ENCODE data around the gene OR2D2. TPM values are rescaled to one million over a fixed set of nuclear protein-coding genes. Genes with fewer than 3 reads are reported as not detected.
"Not testable (repeated sequence)": the region's sequence is repeated elsewhere in the genome, so short reads cannot be mapped to it uniquely, and the experiment has no call there.

Gene OR2D2
- total RNA-seq, 4 donors from 2014 or later, result 1.1 TPM; not detected in 3

- no peak for DNase-seq (ENCODE audit: low spot score)
- ATAC-seq (ENCODE audit: low FRiP score), result no peak
- TF ChIP-seq, protein P1, sequence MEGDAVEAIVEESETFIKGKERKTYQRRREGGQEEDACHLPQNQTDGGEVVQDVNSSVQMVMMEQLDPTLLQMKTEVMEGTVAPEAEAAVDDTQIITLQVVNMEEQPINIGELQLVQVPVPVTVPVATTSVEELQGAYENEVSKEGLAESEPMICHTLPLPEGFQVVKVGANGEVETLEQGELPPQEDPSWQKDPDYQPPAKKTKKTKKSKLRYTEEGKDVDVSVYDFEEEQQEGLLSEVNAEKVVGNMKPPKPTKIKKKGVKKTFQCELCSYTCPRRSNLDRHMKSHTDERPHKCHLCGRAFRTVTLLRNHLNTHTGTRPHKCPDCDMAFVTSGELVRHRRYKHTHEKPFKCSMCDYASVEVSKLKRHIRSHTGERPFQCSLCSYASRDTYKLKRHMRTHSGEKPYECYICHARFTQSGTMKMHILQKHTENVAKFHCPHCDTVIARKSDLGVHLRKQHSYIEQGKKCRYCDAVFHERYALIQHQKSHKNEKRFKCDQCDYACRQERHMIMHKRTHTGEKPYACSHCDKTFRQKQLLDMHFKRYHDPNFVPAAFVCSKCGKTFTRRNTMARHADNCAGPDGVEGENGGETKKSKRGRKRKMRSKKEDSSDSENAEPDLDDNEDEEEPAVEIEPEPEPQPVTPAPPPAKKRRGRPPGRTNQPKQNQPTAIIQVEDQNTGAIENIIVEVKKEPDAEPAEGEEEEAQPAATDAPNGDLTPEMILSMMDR (IDR thresholded peaks at IDR 0.05), result no peak
Measured at GRCh38 chr11:6862961-6863360, 29.3 kb downstream of the OR2D2 start, which contains the start of gene OR10A2. Gene OR10A2, plus strand, starts transcription at chr11:6863057. Its CDS starts 6,698 bp downstream, at chr11:6869755.

DNA sequence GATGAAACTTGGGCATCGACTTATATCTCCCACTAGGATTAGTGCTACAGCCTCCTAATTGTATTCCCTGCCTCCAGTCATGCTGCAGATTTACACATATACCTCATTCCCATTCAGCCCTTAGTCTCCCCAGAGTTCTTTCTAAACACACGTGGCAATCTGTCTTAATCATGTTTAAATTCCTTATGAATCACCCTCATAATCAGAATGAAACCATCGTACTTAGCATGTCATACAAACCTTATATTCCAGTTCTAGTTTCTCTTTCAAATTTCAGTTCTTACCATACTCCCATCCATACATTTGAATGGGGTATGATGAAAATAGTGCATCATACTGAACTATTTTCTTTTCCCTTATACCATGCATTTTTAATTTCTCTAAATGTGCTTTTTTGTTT, 35.4 kb downstream of the OR2D2 start:
- TF ChIP-seq, protein P1 (IDR thresholded peaks at IDR 0.05), result no peak
- DNase-seq (ENCODE audit: low spot score) (no peak), ATAC-seq (ENCODE audit: low FRiP score) (no peak)

- no peak for DNase-seq (ENCODE audit: low spot score)
- TF ChIP-seq, protein P1 (IDR thresholded peaks at IDR 0.05), result no peak
- ATAC-seq (ENCODE audit: low FRiP score), result no peak
Measured at GRCh38 chr11:6855971-6856541, 36.2 kb downstream of the OR2D2 start.

DNA sequence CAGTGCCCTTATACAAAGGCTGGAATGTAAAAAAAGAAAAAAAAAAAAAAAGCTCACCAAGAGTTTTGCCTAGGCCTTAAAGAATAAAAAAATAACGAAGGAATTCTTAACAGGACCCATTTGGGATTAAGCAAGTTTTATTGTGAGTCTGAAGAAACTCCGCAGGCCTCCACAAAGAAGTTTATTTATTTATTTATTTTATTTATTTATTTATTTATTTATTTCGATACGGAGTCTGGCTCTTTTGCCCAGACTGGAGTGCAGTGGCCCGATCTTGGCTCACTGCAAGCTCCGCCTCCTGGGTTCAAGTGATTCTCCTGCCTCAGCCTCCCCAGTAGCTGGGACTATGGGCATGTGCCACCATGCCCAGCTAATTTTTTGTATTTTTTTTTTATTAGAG, 37.5 kb downstream of the OR2D2 start:
- not testable (repeated sequence) for DNase-seq (ENCODE audit: low spot score); ATAC-seq (ENCODE audit: low FRiP score)

DNA sequence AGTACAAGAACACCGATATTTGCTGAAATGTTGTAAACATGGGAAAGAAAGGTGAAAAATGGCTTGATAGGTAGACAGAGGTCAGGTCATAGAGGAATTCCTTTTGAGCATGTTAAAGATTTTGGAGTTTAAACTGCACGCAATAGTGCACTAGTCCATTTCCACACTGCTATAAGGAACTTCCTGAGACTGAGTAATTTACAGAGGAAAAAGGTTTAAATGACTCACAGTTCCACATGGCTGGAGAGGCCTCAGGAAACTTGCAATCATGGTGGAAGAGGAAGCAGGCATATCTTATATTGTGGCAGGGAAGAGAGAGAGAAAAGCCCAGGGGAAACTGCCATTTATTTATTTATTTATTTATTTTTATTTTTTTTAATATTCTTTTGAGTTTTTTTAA, 41.8 kb downstream of the OR2D2 start:
- DNase-seq (ENCODE audit: low spot score) (no peak), ATAC-seq (ENCODE audit: low FRiP score) (no peak)
- TF ChIP-seq, protein P1 (IDR thresholded peaks at IDR 0.05), result no peak

DNA sequence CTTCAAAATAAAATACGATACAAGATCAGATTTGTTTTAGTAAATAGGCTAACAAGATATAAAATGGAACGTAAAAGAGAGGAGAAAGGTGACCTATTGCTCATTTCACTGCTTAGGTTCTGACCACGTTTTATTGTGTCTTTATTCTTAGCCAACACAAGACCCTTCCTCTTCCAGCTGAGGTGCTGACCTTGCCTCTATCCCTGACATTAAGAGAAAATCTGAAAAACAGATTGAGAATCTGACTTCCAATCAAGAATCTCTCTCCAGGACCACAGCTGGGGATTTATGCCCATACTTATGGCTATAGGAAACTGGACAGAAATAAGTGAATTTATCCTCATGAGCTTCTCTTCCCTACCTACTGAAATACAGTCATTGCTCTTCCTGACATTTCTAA, 46.9 kb downstream of the OR2D2 start, which contains the start of gene OR10A5:
Gene OR10A5 (plus strand): TSS at position 301 of the 400 bp plus-strand sequence. CDS start 0 bp downstream, at position 301.
- DNase-seq (ENCODE audit: low spot score), result no peak
- ATAC-seq (ENCODE audit: low FRiP score), result no peak
- TF ChIP-seq, protein P1 (IDR thresholded peaks at IDR 0.05), result no peak

GRCh38 chr11:6844356-6844755, 47.9 kb downstream of the OR2D2 start:
- TF ChIP-seq, protein P1 (IDR thresholded peaks at IDR 0.05), result no peak
- no peak for DNase-seq (ENCODE audit: low spot score)
- no peak for ATAC-seq (ENCODE audit: low FRiP score)
